H9 (cell line): ENCODE data around the gene NCKAP5. TPM values are rescaled to one million over a fixed set of nuclear protein-coding genes. Genes with fewer than 3 reads are reported as not detected.

ENCODE experiments used
- DNase-seq: peaks from one replicate; pipeline ENCODE4 v3.0.0-alpha.2; 2017
- H2AFZ ChIP-seq: one replicate; pipeline ENCODE4 v1.6.1; 2013; ENCODE audit warnings: mild to moderate bottlenecking, low read length, control low read depth, moderate library complexity
- H2AK5ac ChIP-seq: 2 replicates; pipeline ENCODE4 v1.6.1; 2013; ENCODE audit warnings: low read length, control low read depth, mixed read lengths; ENCODE audit not compliant: insufficient read length
- H2BK120ac ChIP-seq: one replicate; pipeline ENCODE4 v1.6.1; 2013; ENCODE audit warnings: low read depth, mild to moderate bottlenecking, low read length, control low read depth, inconsistent platforms; ENCODE audit not compliant: poor library complexity, severe bottlenecking
- H2BK12ac ChIP-seq: 2 replicates; pipeline ENCODE4 v1.6.1; 2013; ENCODE audit warnings: low read length, control low read depth, mixed read lengths, low read depth; ENCODE audit not compliant: insufficient read length
- H2BK15ac ChIP-seq: 2 replicates; pipeline ENCODE4 v1.6.1; 2013; ENCODE audit warnings: low read depth, low read length, control low read depth
- H2BK20ac ChIP-seq: one replicate; pipeline ENCODE4 v1.6.1; 2013; ENCODE audit warnings: low read depth, mild to moderate bottlenecking, low read length, control low read depth, inconsistent platforms; ENCODE audit not compliant: poor library complexity, severe bottlenecking
- H2BK5ac ChIP-seq: 2 replicates; pipeline ENCODE4 v1.6.1; 2013; ENCODE audit warnings: low read length, control low read depth, mixed read lengths; ENCODE audit not compliant: insufficient read length
- H3K14ac ChIP-seq: 2 replicates; pipeline ENCODE4 v1.6.1; 2013; ENCODE audit warnings: low read length, control low read depth; ENCODE audit not compliant: insufficient read depth
- H3K18ac ChIP-seq: 2 replicates; pipeline ENCODE4 v1.6.1; 2013; ENCODE audit warnings: low read depth, mild to moderate bottlenecking, mixed read lengths, low read length, control low read depth; ENCODE audit not compliant: insufficient read length
- H3K23ac ChIP-seq: 2 replicates; pipeline ENCODE4 v1.6.1; 2013; ENCODE audit warnings: low read length, control low read depth, mixed read lengths, low read depth; ENCODE audit not compliant: insufficient read length
- H3K23me2 ChIP-seq: 2 replicates; pipeline ENCODE4 v1.6.1; 2013; ENCODE audit warnings: low read depth, mild to moderate bottlenecking, mixed read lengths, low read length, control low read depth; ENCODE audit not compliant: insufficient read length, poor library complexity, severe bottlenecking
- H3K27ac ChIP-seq: 2 replicates; pipeline ENCODE4 v1.5.1; 2013; ENCODE audit warnings: low read length, control low read depth, mixed read lengths, low read depth; ENCODE audit not compliant: insufficient read length
- H3K27me3 ChIP-seq: 2 replicates; pipeline ENCODE4 v1.6.1; 2013; ENCODE audit warnings: low read length, control low read depth, inconsistent platforms; ENCODE audit not compliant: insufficient read depth
- H3K4ac ChIP-seq: 2 replicates; pipeline ENCODE4 v1.6.1; 2013; ENCODE audit warnings: low read depth, mild to moderate bottlenecking, control low read depth, inconsistent platforms, low read length, moderate library complexity
- H3K4me1 ChIP-seq: 2 replicates; pipeline ENCODE4 v1.6.1; 2013; ENCODE audit warnings: low read length, control low read depth, inconsistent platforms; ENCODE audit not compliant: insufficient read depth
- H3K4me2 ChIP-seq: 2 replicates; pipeline ENCODE4 v1.6.1; 2013; ENCODE audit warnings: low read length, control low read depth, mixed read lengths; ENCODE audit not compliant: insufficient read length, insufficient read depth
- H3K56ac ChIP-seq: 2 replicates; pipeline ENCODE4 v1.6.1; 2013; ENCODE audit warnings: low read depth, mild to moderate bottlenecking, mixed read lengths, low read length, control low read depth; ENCODE audit not compliant: insufficient read length
- H3K79me1 ChIP-seq: 2 replicates; pipeline ENCODE4 v1.6.1; 2013; ENCODE audit warnings: low read depth, mild to moderate bottlenecking, moderate library complexity, low read length, control low read depth, inconsistent platforms; ENCODE audit not compliant: insufficient read depth, poor library complexity, severe bottlenecking
- H3K79me2 ChIP-seq: 2 replicates; pipeline ENCODE4 v1.6.1; 2013; ENCODE audit warnings: low read length, control low read depth, inconsistent platforms; ENCODE audit not compliant: insufficient read depth
- H3K9ac ChIP-seq: 2 replicates; pipeline ENCODE4 v1.6.1; 2013; ENCODE audit warnings: low read length, control low read depth, mixed read lengths; ENCODE audit not compliant: insufficient read length; ENCODE audit errors: extremely low read depth
- H3K9me3 ChIP-seq: one replicate; pipeline ENCODE4 v1.6.1; 2013; ENCODE audit warnings: low read depth, low read length, inconsistent platforms; ENCODE audit not compliant: control insufficient read depth
- H3T11ph ChIP-seq: one replicate; pipeline ENCODE4 v1.6.1; 2013; ENCODE audit warnings: mild to moderate bottlenecking, low read length, control low read depth, inconsistent platforms
- H4K20me1 ChIP-seq: one replicate; pipeline ENCODE4 v1.6.1; 2013; ENCODE audit not compliant: control insufficient read depth, insufficient read length, insufficient read depth
- H4K5ac ChIP-seq: 2 replicates; pipeline ENCODE4 v1.6.1; 2013; ENCODE audit warnings: low read depth, mild to moderate bottlenecking, mixed read lengths, low read length, control low read depth; ENCODE audit not compliant: insufficient read length
- H4K8ac ChIP-seq: replicated peaks from 2 replicates; pipeline ENCODE4 v1.6.1; 2013; ENCODE audit warnings: low read length, control low read depth, mixed read lengths, low read depth; ENCODE audit not compliant: insufficient read length
- H4K91ac ChIP-seq: 2 replicates; pipeline ENCODE4 v1.6.1; 2013; ENCODE audit warnings: low read depth, mild to moderate bottlenecking, moderate library complexity, mixed read lengths, low read length, control low read depth; ENCODE audit not compliant: insufficient read length
- H3K27ac Mint-ChIP-seq, 3 experiments: 2 replicates in 2 of 3; 3 replicates in 1 of 3; pipeline ENCODE4 v1.8.0; 2020 to 2021; ENCODE audit warnings: mixed read lengths in 3 of 3, mild to moderate bottlenecking in 1 of 3, moderate library complexity in 1 of 3
- H3K27me3 Mint-ChIP-seq: 2 replicates; pipeline ENCODE4 v1.8.0; 2021; ENCODE audit warnings: low read depth, mild to moderate bottlenecking, moderate library complexity, mixed read lengths
- H3K36me3 Mint-ChIP-seq, 3 experiments: 2 replicates in 2 of 3; 3 replicates in 1 of 3; pipeline ENCODE4 v1.8.0; 2020 to 2021; ENCODE audit warnings: low read depth in 3 of 3, mixed read lengths in 3 of 3; ENCODE audit not compliant: insufficient read depth in 1 of 3
- H3K4me1 Mint-ChIP-seq, 2 experiments: 2 replicates each; pipeline ENCODE4 v1.8.0; 2020; ENCODE audit warnings: mixed read lengths in 2 of 2
- H3K4me3 Mint-ChIP-seq, 2 experiments: 2 replicates in 1 of 2; 3 replicates in 1 of 2; pipeline ENCODE4 v1.8.0; 2020 to 2021; ENCODE audit warnings: mild to moderate bottlenecking in 2 of 2, mixed read lengths in 2 of 2, moderate library complexity in 1 of 2
- H3K9me3 Mint-ChIP-seq, 2 experiments: 2 replicates in 1 of 2; 3 replicates in 1 of 2; pipeline ENCODE4 v1.8.0; 2020; ENCODE audit warnings: mild to moderate bottlenecking in 2 of 2, mixed read lengths in 2 of 2, moderate library complexity in 1 of 2
- CTCF ChIP-seq: fragments of 200-600 bp; sonication (generic); conservative IDR thresholded peaks from 3 replicates; pipeline ENCODE4 v1.8.0; 2021; ENCODE audit warnings: antibody characterized with exemption, mild to moderate bottlenecking
- WGBS: extraction: QIAGEN DNeasy Blood & Tissue Kit; methylation state at CpG from one replicate; pipeline ENCODE4 v1.1.7; 2013; ENCODE audit warnings: missing lambda C conversion rate, low lambda C conversion rate, mixed read lengths; ENCODE audit not compliant: insufficient read length; ENCODE audit errors: extremely low coverage; 5-methylcytosine and 5-hydroxymethylcytosine counted together
- total RNA-seq: library from RNA; stranded (reverse); gene quantifications from 2 replicates; pipeline ENCODE4 v1.2.1, GENCODE V29; 2021

NCKAP5 gene
- total RNA-seq, 1 experiment from 2014 or later, result 0.26 TPM

DNA sequence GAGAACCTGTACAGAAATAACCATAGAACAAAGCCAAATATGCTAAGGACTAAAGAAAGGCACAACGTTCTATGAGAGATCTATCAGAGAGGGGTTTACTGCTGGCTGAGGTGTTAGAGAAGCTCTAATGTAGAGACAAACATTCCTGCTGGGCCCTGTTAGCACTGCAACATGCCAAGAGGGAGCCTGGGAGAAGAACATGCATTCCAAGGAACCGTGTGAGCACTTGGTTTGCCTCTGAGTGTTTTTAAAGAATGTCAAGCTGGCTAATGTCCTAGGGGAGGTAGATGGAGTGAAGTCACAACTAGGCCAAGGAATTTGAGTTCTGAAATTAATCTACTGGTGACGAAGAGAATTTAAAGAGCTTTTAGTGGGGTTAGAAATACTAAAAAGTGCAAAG, 514.0 kb downstream of the NCKAP5 start:
- no peak for DNase-seq
- no peak overlapping the region for H2BK120ac ChIP-seq
- H2BK20ac ChIP-seq, result no peak overlapping the region
- no peak overlapping the region for H4K8ac ChIP-seq
- Mint-ChIP-seq H3K4me3 (no peak overlapping the region), H3K36me3 (no peaks in the 10 kb centered on the region), H3K9me3 (no peaks in the 10 kb centered on the region), H3K4me1 (peaks cover 6 to 18% of the 10 kb centered on the region in 2 experiments), H3K27ac (no peak overlapping the region), H3K27me3 (no peaks in the 10 kb centered on the region)
- no peak overlapping the region for H4K5ac ChIP-seq
- no peaks in the 10 kb centered on the region for H3K9me3 ChIP-seq
- no peak for TF ChIP-seq CTCF
- no peaks in the 10 kb centered on the region for H3K79me1 ChIP-seq
- no peak overlapping the region for H3K4me2 ChIP-seq
- H2AK5ac ChIP-seq, result no peak overlapping the region
- H3K4ac ChIP-seq, result no peak overlapping the region
- H4K20me1 ChIP-seq, result no peaks in the 10 kb centered on the region
- no peak overlapping the region for H3K18ac ChIP-seq
- no peak overlapping the region for H2AFZ ChIP-seq
- no peak overlapping the region for H2BK15ac ChIP-seq
- no peaks in the 10 kb centered on the region for H3K27me3 ChIP-seq
- no peak overlapping the region for H2BK5ac ChIP-seq
- H3K23ac ChIP-seq, result no peak overlapping the region
- H4K91ac ChIP-seq, result no peak overlapping the region
- no peaks in the 10 kb centered on the region for H3K23me2 ChIP-seq
- H3K4me1 ChIP-seq, result no peaks in the 10 kb centered on the region
- H3K56ac ChIP-seq, result no peak overlapping the region
- H3K79me2 ChIP-seq, result no peaks in the 10 kb centered on the region
- no peak overlapping the region for H3T11ph ChIP-seq
- H3K14ac ChIP-seq, result no peak overlapping the region
- no CpG with 5 or more reads among the region's 3 CpGs for WGBS
- H2BK12ac ChIP-seq, result no peak overlapping the region
- no peak overlapping the region for H3K27ac ChIP-seq
- H3K9ac ChIP-seq, result no peak overlapping the region
